ENCODE data around the gene NOL12. TPM values are rescaled to one million over a fixed set of nuclear protein-coding genes. Genes with fewer than 3 reads are reported as not detected.

The NOL12 gene
- total RNA-seq, 1 donor from 2014 or later, result 28.2 TPM

DNA sequence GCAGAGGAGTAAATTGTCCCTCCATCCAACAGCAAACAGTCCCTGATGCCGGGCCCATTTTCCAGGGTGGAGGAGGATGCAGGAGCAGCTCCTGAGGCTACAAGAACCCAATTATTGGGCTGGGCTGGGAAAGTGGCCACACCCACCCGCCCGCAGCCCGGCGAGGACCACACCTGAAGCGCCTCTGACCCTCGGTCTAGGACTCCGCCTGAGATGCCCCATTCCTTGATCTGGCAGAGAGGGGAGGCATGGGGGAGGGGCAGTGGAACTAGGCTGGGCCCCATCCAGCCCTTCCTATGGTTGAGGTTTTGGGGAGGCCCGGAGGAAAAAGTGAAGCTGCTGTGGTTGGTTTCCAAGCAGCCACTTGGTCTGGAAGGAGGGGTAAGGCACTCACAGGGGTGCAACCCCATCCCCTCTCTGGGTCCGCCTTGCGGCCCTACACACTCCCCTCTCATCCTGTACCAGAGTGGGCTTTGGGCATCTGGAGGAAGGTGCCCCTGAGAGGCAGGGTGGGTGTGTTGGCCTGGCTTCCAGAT, 13.2 kb upstream of the NOL12 start:
- Histone ChIP-seq H3K27me3 (no peaks in the 10 kb centered on the region), H3K9me3 (no peaks in the 10 kb centered on the region), H3K4me3 (no peak overlapping the region), H3K36me3 (no peaks in the 10 kb centered on the region), H3K27ac (peak overlapping the region; percentile 98), H3K4me1 (peaks cover 51% of the 10 kb centered on the region)
- no peak for DNase-seq (ENCODE audit: extremely low spot score in 2 of 2)
- intact Hi-C loops (cut with DNase I), result loop anchor here (5.0 kb wide), 1 partner anchor 41 kb away; no protein-coding TSS in a partner anchor
- TF ChIP-seq POLR2AphosphoS5 (IDR thresholded peaks at IDR 0.05; ENCODE audit: insufficient read depth in 1 of 2, low read depth in 1 of 2), result no peak

DNA sequence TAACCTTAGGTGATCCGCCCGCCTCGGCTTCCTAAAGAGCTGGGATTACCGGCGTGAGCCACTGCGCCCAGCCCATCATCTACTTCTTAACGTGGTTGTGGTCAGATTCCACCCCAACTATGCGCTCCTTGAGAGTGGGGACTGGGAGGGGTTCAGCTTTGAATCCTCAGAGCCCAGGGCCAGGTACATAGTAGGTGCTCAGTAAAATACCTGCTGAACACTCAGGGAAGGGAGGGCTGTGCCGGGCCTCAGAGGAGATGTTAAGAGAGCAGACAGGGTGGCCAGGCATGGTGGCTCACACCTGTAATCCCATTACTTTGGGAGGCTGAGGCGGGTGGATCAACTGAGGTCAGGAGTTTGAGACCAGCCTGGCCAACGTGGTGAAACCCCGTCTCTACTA, 11.9 kb upstream of the NOL12 start:
- no peaks in the 10 kb centered on the region for H3K36me3 ChIP-seq
- H3K27me3 ChIP-seq, result no peaks in the 10 kb centered on the region
- peaks cover 64% of the 10 kb centered on the region for H3K4me1 ChIP-seq
- no peak overlapping the region for H3K4me3 ChIP-seq
- intact Hi-C loops (cut with DNase I), result loop anchor here (5.0 kb wide), 1 partner anchor 42 kb away; no protein-coding TSS in a partner anchor
- no peak for TF ChIP-seq POLR2AphosphoS5 (IDR thresholded peaks at IDR 0.05; ENCODE audit: insufficient read depth in 1 of 2, low read depth in 1 of 2)
- TF ChIP-seq, protein P1, sequence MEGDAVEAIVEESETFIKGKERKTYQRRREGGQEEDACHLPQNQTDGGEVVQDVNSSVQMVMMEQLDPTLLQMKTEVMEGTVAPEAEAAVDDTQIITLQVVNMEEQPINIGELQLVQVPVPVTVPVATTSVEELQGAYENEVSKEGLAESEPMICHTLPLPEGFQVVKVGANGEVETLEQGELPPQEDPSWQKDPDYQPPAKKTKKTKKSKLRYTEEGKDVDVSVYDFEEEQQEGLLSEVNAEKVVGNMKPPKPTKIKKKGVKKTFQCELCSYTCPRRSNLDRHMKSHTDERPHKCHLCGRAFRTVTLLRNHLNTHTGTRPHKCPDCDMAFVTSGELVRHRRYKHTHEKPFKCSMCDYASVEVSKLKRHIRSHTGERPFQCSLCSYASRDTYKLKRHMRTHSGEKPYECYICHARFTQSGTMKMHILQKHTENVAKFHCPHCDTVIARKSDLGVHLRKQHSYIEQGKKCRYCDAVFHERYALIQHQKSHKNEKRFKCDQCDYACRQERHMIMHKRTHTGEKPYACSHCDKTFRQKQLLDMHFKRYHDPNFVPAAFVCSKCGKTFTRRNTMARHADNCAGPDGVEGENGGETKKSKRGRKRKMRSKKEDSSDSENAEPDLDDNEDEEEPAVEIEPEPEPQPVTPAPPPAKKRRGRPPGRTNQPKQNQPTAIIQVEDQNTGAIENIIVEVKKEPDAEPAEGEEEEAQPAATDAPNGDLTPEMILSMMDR (IDR thresholded peaks at IDR 0.05), result no peak
- no peak for TF ChIP-seq POLR2A (IDR thresholded peaks at IDR 0.05)
- DNase-seq (ENCODE audit: extremely low spot score in 2 of 2), result no peak
- peak overlapping the region; percentile 98 for H3K27ac ChIP-seq
- no peaks in the 10 kb centered on the region for H3K9me3 ChIP-seq

DNA sequence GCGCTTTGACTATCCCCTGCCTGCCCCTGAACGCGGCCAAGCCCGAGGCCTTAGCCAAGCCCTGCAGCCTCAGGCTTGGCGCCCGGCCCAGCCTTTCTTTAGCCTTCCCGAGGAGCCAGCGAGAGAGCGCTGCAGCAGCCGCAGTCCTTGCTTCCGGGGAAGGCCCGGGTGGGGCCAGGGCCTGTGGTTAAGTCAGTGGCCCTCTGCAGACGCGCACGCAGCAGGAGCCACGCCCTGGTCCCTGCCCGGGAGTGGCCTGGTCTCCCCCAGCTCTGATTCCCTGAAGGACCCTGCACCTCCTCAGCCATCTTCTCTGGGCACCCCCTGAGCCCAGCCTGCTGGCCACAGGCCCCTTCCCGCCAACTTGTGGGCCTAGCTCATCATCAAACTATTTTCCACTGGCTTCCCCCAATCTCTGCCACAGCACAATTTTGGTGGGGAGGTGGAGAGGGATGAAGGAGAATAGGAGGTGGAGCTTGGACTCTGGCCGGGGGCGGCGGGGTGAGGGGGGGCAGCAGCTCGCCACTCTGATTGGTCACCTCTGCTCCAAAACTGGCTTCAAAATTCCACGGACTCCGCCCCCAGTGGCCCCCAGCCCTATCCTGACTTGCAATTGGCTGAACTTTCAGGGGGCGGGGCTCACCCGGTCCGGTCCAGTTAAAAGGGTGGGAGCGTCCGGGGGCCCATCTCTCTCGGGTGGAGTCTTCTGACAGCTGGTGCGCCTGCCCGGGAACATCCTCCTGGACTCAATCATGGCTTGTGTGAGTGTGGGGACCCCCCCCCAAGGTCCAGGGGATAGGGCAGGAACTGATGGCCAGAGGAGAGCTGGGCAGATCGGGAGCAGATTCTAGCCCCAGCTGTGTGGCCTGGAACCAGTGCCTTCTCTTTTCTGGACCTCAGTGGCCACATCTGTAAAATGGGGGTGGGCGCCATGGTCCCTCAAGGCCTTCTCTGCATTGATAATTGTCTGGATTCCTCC, 10.9 kb upstream of the NOL12 start, which contains the start of gene LGALS1:
Gene LGALS1, plus strand, starts transcription at position 686 of the 979 bp plus-strand sequence. Its CDS starts 67 bp downstream, at position 753.
- H3K4me1 ChIP-seq, result peaks cover 67% of the 10 kb centered on the region
- H3K4me3 ChIP-seq, result peak within 1 kb of the TSS; percentile 70 to 71
- H3K36me3 ChIP-seq, result peaks cover 0 to 8% of the 10 kb centered on the region in 2 donors
- TF ChIP-seq, protein P1 (IDR thresholded peaks at IDR 0.05), result no peak
- peak; percentile 71 to 93 for TF ChIP-seq POLR2AphosphoS5 (IDR thresholded peaks at IDR 0.05; ENCODE audit: insufficient read depth in 1 of 2, low read depth in 1 of 2)
- peak in 1 of 2 donors; percentile 60 for TF ChIP-seq POLR2A (IDR thresholded peaks at IDR 0.05)
- peak in 1 of 2 donors; percentile 99 for DNase-seq (ENCODE audit: extremely low spot score in 2 of 2)
- intact Hi-C loops (cut with DNase I), result loop anchor here (5.0 kb wide), 2 partner anchors 33 to 43 kb away; no protein-coding TSS in a partner anchor
- no peaks in the 10 kb centered on the region for H3K9me3 ChIP-seq
- H3K27me3 ChIP-seq, result no peaks in the 10 kb centered on the region
- H3K27ac ChIP-seq, result peak within 1 kb of the TSS; percentile 98

DNA sequence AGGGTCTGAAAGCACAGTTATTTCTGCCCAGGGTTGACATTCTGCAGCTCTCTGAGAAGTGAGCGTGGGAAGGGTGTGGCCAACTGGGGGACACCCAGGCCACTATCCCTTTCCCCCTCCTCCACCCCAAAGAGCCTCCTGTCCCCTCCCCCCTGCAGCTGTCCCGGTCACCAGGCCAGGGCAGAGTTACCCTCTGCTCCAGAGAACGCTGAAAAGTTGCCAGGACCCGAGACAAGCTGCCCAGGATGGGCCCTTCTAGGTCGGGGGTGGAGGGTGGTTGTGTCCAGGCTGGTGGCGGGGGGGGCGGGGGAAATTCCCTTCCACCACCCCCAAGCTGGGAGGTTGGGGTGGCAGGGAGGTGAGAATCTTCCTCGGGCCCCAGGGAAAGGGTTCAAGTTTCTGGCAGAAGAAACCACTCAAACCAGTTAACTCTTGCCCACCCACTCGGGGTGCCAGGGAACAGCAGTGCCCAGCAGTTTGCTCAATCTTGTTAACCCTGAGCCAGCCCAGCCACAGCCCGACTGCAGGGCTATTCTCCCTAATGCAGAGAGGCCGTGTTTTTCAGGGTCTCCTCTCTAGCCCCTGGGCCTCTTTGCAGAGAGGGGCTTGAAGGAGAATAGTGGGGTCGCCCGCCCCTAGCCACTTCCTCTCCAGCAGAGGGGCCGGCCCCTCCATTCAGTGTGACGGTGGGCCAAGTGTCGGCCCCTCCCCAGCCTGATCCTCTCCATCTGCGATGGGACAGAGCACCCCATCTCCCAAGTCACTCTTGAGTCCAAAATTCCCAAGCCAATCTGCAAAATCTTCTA, 10.0 kb upstream of the NOL12 start:
- TF ChIP-seq POLR2AphosphoS5 (IDR thresholded peaks at IDR 0.05; ENCODE audit: insufficient read depth in 1 of 2, low read depth in 1 of 2) (no peak), POLR2A (IDR thresholded peaks at IDR 0.05) (no peak)
- TF ChIP-seq, protein P1 (IDR thresholded peaks at IDR 0.05), result no peak
- intact Hi-C loops (cut with DNase I), result loop anchor here (5.0 kb wide), 1 partner anchor 34 kb away; no protein-coding TSS in a partner anchor
- H3K4me3 ChIP-seq, result peak overlapping the region; percentile 70 to 71
- H3K27me3 ChIP-seq, result no peaks in the 10 kb centered on the region
- no peak for DNase-seq (ENCODE audit: extremely low spot score in 2 of 2)
- H3K27ac ChIP-seq, result peak overlapping the region; percentile 98
- H3K9me3 ChIP-seq, result no peaks in the 10 kb centered on the region
- peaks cover 72% of the 10 kb centered on the region for H3K4me1 ChIP-seq
- peaks cover 0 to 8% of the 10 kb centered on the region in 2 donors for H3K36me3 ChIP-seq
